Sigmoid colon (tissue), 7 donors: Measurements from ENCODE around the gene HHAT. TPM values are rescaled to one million over a fixed set of nuclear protein-coding genes. Genes with fewer than 3 reads are reported as not detected.

ENCODE experiments used
- DNase-seq: peaks from one replicate; pipeline ENCODE4 v3.0.0-alpha.2; 2019
- H3K27ac ChIP-seq, 4 donors: fragments of 200-600 bp; sonication (generic); one replicate each; pipeline ENCODE4 v1.5.1; 2016 to 2019; ENCODE audit warnings: mild to moderate bottlenecking in 1 of 4
- H3K27me3 ChIP-seq, 3 donors: fragments of 200-600 bp; sonication (generic); one replicate each; pipeline ENCODE4 v1.5.1; 2019; ENCODE audit warnings: mild to moderate bottlenecking in 1 of 3
- H3K36me3 ChIP-seq, 4 donors: fragments of 200-600 bp; sonication (generic); one replicate each; pipeline ENCODE4 v1.5.1; 2016 to 2019
- H3K4me1 ChIP-seq, 4 donors: fragments of 200-600 bp; sonication (generic); one replicate each; pipeline ENCODE4 v1.5.1; 2017 to 2019
- H3K4me3 ChIP-seq, 4 donors: fragments of 200-600 bp; sonication (generic); one replicate each; pipeline ENCODE4 v1.5.1; 2017 to 2019; ENCODE audit warnings: mild to moderate bottlenecking in 2 of 4, moderate library complexity in 1 of 4
- H3K9me3 ChIP-seq, 4 donors: fragments of 200-600 bp in 3 of 4; sonication (generic) in 3 of 4; one replicate each; pipeline versions ENCODE4 v1.5.1 to v1.6.1; 2013 to 2019
- CTCF ChIP-seq, 4 experiments: fragments of 450-650 bp in 3 of 4; fragments of 200-600 bp in 1 of 4; IDR thresholded peaks; one replicate each; pipeline ENCODE4 v1.5.1; 2016 to 2019; ENCODE audit warnings: antibody characterized with exemption in 4 of 4, mild to moderate bottlenecking in 3 of 4, moderate library complexity in 2 of 4
- EP300 ChIP-seq, 4 donors: sonication (generic); formaldehyde crosslinking; IDR thresholded peaks; one replicate each; pipeline ENCODE4 v1.6.1; 2017; ENCODE audit warnings: antibody characterized with exemption in 4 of 4
- POLR2A ChIP-seq, 2 donors: fragments of 450-650 bp; IDR thresholded peaks; one replicate each; pipeline ENCODE4 v1.6.1; 2016; ENCODE audit warnings: antibody characterized with exemption in 2 of 2, mild to moderate bottlenecking in 2 of 2, moderate library complexity in 2 of 2
- POLR2AphosphoS5 ChIP-seq, 4 donors: sonication (generic); formaldehyde crosslinking; IDR thresholded peaks; one replicate each; pipeline ENCODE4 v1.6.1; 2017; ENCODE audit warnings: antibody characterized with exemption in 4 of 4
- WGBS, 2 donors: extraction: QIAGEN DNeasy Blood & Tissue Kit; methylation state at CpG; one replicate each; pipeline ENCODE4 v1.1.7; 2013; 5-methylcytosine and 5-hydroxymethylcytosine counted together
- intact Hi-C: fragments of 100-400 bp; cut with DNase I; formaldehyde crosslinking; loops from one replicate; pipeline ENCODE4 v1.15.1; 2023
- polyA plus RNA-seq, 3 donors: library from polyadenylated mRNA; stranded (reverse); fragments of 200-250 nt; gene quantifications; one replicate each; pipeline ENCODE4 v1.2.3, GENCODE V29; 2013
- small RNA-seq, 3 donors: library from RNA; depleted of rRNA; stranded (forward); fragments of <200 nt; gene quantifications; one replicate each; pipeline ENCODE3, GENCODE V24; 2016
- total RNA-seq, 4 donors: library from RNA; depleted of rRNA; stranded (reverse); fragments of >200 nt; gene quantifications; one replicate each; pipeline ENCODE4 v1.1.0, GENCODE V29; 2016
- donor health status: healthy with polysubstance abuse.
- donor health status: Bipolar disorder and iron deficiency.
- donor health status: healthy.

HHAT gene
- total and polyA plus RNA-seq, 7 donors = 0.46 to 6.4 (median 2.1) TPM

- TF ChIP-seq POLR2AphosphoS5 (IDR thresholded peaks at IDR 0.05) (no peak), CTCF (IDR thresholded peaks at IDR 0.05) (no peak)
- no peak for DNase-seq
Observed at GRCh38 chr1:210715072-210715471, 386.4 kb downstream of the HHAT start.

GRCh38 chr1:210722410-210723081 is 393.8 kb downstream of the HHAT start:
- H3K4me1 ChIP-seq = no peaks in the 10 kb centered on the region
- TF ChIP-seq EP300 (IDR thresholded peaks at IDR 0.05) (no peak), POLR2A (IDR thresholded peaks at IDR 0.05) (no peak), CTCF (IDR thresholded peaks at IDR 0.05) (no peak), POLR2AphosphoS5 (IDR thresholded peaks at IDR 0.05) (no peak)
- H3K4me3 ChIP-seq = no peak overlapping the region
- 23 to 55% methylated on average over 1 of the region's 1 CpG for WGBS, 2 donors
- no peaks in the 10 kb centered on the region for H3K36me3 ChIP-seq
- DNase-seq = no peak
- peaks cover 0 to 2% (median 0%) of the 10 kb centered on the region in 4 donors for H3K9me3 ChIP-seq
- H3K27ac ChIP-seq = no peak overlapping the region
- intact Hi-C loops = no loop called here
- H3K27me3 ChIP-seq = no peaks in the 10 kb centered on the region

More at GRCh38 chr1:210715072-210715471, 386.4 kb downstream of the HHAT start:
- Histone ChIP-seq H3K4me3 (no peak overlapping the region), H3K9me3 (no peaks in the 10 kb centered on the region), H3K27ac (no peak overlapping the region), H3K4me1 (no peaks in the 10 kb centered on the region), H3K27me3 (no peaks in the 10 kb centered on the region), H3K36me3 (no peaks in the 10 kb centered on the region)
- intact Hi-C loops = no loop called here

- H3K36me3 ChIP-seq = no peaks in the 10 kb centered on the region
- WGBS, 2 donors = 29 to 55% methylated on average over 4 of the region's 4 CpGs
- no peak overlapping the region for H3K4me3 ChIP-seq
- H3K27me3 ChIP-seq = no peaks in the 10 kb centered on the region
- intact Hi-C loops = no loop called here
- H3K9me3 ChIP-seq = peaks cover 0 to 2% (median 0%) of the 10 kb centered on the region in 4 donors
- DNase-seq = no peak
- TF ChIP-seq CTCF (IDR thresholded peaks at IDR 0.05) (no peak), EP300 (IDR thresholded peaks at IDR 0.05) (no peak), POLR2A (IDR thresholded peaks at IDR 0.05) (no peak), POLR2AphosphoS5 (IDR thresholded peaks at IDR 0.05) (no peak)
- H3K27ac ChIP-seq = no peak overlapping the region
- H3K4me1 ChIP-seq = no peaks in the 10 kb centered on the region
Observed at GRCh38 chr1:210723646-210724045, 394.9 kb downstream of the HHAT start.

GRCh38 chr1:210724768-210725167 is 396.1 kb downstream of the HHAT start:
- TF ChIP-seq POLR2A (IDR thresholded peaks at IDR 0.05) (no peak), POLR2AphosphoS5 (IDR thresholded peaks at IDR 0.05) (no peak), CTCF (IDR thresholded peaks at IDR 0.05) (no peak), EP300 (IDR thresholded peaks at IDR 0.05) (no peak)
- Histone ChIP-seq H3K9me3 (peaks cover 0 to 2% (median 0%) of the 10 kb centered on the region in 4 donors), H3K27ac (no peak overlapping the region), H3K36me3 (no peaks in the 10 kb centered on the region), H3K4me3 (no peak overlapping the region), H3K27me3 (no peaks in the 10 kb centered on the region), H3K4me1 (no peaks in the 10 kb centered on the region)
- DNase-seq = no peak
- intact Hi-C loops = no loop called here
- WGBS, 2 donors = 85 to 89% methylated on average over 2 of the region's 2 CpGs

Small RNAs within 50 kb of the gene (small RNA-seq; reads per million reads assigned to genes)
- 0.22 to 29.9 (median 0.36) reads per million in 3 donors for gene RNU5A-8P

Other genes starting within 250 kb of the HHAT start
- gene SERTAD4, start 96.1 kb upstream of the HHAT start, total RNA-seq = 10 to 100 TPM in 2 of 4 donors, 1 to 10 TPM in 2; 4.3 to 23.5 (median 12.1) TPM
- gene SERTAD4, start 96.1 kb upstream of the HHAT start, polyA plus RNA-seq = 1 to 10 TPM in 2 of 3 donors, under 1 TPM in 1; 0.60 to 1.9 (median 1.4) TPM